GM18508 (cell line): ENCODE results near the gene ADGRG7.

Experiments used
- ATAC-seq: cut with Tn5 transposase; IDR thresholded peaks from one replicate; pipeline ENCODE4 v1.9.1; 2021; ENCODE audit warnings: moderate number of reproducible peaks; ENCODE audit not compliant: insufficient read depth, unreplicated experiment

The ADGRG7 gene

DNA sequence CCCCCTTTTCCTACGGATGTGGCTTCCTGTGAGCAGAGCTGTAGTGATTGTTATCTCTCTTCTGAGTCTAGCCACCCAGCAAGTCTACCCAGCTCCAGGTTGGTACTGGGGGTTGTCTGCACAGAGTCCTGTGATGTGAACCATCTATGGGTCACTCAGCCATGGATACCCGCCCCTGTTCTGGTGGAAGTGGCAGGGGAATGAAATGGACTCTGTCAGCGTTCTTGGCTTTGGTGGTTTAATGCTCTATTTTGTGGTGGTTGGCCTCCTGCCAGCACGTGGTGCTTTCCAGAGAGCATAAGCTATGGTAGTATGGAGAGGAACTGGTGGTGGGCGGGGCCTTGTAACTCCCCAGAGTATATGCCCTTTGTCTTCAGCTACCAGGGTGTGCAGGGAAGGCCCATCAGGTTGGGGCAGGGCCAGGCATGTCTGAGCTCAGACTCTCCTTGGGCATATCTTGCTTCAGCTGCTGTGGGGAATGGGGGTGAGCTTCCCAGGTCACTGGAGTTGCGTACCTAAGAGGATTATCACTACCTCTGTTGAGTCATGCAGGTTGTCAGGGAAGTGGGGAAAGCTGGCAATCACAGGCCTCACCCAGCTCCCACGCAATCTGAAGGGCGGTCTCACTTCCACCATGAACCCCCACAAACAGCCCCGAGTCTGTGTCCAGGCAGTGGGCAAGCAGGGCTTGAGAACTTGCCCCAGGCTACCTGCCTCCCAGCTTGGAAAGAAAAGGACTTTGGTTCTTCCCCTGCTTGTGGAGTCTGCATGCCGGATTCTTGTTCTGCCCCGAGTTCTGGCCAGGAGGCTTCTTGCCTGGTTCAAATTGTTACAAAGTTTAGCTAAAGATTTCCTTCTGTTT, 9.0 kb upstream of the ADGRG7 start:
- no peak for ATAC-seq

DNA sequence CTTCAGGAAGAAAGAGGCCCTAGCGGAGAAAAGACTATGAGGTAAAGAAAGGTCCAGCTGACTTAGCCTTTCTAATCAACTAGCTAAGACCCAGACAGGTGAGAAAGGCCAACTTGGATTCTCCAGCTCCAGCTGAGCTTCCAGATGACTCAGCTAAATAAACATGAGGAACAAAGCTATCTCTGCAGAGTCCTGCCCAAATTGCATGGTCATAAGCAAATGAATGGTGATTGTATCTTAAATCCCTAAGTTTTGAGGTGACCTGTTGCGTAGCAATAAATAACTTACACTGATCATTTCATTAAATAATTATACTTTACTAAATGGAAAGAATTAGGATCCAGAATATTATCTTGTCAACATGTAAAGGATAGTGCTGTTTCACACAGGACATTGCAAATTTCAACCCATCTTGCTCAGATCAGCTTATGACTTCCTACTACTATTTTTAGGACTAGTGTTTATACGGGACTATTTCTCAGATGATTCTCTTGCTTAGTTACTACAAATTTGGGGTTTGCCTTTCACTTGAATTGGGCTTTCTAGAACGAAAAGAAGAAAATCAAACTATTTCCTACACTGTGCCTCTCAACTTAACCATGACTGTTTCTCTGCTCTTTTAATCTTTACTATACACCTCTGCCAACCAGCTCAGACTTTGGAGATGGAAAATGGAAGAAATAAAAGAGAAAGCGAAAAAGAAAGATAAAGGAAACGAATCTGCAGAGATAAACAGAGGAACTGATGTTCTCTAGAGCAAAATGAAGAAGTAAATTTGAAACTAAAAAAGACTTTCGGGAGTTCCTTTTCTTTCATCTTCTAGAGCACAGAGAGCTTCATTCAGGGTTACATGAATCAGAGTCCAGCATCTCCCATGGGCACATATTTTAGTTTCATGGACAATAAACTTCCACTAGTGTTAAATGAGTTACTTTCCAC, 6.6 kb upstream of the ADGRG7 start:
- no peak for ATAC-seq

DNA sequence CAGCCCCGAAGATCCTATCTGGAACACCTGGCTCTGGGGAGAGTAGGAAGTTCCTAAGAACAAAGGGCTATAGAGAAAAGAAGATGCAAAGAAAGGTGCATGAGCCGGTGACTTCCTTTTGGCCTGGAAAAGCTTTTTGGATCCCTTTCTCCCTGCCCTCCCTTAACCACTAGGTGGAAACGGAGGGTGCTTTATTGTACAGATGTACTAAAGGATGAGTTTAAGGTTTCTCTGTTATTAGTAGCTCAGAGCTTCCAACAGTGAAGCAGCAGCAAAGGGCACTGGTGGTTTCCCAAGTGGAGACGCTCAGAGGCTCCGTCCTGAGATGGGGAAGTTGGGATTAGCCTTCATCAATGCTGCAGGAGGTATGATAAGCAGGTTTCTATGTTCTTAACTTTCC, 5.9 kb upstream of the ADGRG7 start:
- ATAC-seq = no peak

DNA sequence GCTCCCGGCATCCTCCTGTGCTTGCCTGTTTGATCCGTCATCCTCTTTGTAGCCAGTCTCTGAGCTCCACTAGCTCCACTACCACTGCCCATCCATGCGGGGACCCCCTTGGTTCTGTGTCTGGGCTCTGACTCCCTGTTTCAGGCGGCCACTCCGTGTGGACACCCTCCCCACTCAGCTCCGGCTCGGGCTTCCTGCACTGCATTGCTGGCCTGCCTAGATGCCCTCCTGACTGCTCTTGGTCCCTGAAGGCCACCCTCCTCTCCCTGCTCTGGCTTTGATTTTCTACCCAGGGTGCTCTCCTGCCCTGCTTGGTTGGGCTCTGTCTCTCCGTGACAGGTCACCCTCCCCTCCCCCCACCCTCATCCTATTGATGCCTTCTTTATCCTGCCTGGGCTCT, 4.0 kb upstream of the ADGRG7 start:
- ATAC-seq = no peak

DNA sequence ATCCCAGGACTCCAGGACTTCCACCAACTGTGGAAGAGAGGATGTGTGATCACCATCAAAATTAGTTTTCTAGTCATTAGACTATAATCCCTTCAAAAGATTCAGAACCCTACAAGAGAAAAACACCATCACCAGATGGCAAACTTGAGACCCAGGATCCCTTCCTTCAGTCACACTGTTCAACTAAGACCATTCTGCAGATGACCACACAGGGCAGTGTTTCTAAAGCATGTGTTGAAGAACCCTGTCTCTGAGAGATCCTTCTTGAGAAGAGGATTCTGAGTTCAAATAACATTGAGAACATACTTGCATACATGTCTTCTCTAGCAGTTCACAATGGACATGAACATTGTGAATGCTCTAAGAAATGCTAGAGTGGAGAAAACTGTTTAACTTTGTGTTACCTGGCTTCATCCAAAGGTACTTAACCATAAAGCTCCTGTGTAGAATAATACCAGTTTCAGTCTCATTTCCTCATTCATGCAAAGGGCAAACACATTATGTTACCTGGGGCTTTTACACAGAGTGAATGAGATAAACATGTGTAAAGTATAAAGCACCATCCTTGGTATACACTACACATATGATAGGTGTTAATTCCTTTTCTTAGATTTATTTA, 2.4 kb upstream of the ADGRG7 start:
- ATAC-seq = peak; percentile 73

DNA sequence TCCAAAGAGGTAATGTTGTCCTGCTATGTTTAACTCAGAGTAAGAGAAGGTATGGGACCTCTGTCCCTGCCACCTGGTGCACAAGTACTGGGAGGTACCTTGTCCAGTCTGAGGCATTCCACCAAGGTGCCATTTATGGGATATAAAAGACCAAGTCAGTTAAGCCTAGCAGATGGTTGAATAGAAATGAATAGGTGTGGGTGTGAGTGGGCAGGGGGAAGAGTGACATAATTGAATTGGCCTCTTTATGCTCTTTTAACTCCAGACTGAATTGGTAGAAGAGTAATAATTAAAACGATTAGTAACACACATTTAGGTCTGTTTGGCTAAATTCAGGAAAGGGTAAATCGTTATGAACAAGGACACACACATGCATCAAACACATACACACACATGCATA, 562 bp downstream of the ADGRG7 start:
- ATAC-seq = no peak

DNA sequence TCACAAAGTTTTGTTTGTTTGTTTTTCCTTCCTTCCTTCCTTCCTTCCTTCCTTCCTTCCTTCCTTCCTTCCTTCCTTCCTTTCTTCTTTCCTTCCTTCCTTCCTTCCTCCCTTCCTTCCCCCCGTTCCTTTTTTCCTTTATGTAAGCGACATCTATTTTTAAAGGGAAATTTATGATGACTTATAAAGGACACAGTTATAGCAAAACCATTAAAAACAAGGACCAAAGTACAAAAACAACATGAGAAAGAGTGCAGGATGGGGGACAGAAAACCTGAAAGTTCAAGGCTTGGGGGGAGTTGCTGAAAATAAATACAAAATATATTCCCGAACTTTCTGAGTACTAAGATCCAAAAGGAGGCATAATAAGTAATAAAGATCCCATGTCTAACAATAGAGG, 1.8 kb downstream of the ADGRG7 start:
- ATAC-seq = no peak

DNA sequence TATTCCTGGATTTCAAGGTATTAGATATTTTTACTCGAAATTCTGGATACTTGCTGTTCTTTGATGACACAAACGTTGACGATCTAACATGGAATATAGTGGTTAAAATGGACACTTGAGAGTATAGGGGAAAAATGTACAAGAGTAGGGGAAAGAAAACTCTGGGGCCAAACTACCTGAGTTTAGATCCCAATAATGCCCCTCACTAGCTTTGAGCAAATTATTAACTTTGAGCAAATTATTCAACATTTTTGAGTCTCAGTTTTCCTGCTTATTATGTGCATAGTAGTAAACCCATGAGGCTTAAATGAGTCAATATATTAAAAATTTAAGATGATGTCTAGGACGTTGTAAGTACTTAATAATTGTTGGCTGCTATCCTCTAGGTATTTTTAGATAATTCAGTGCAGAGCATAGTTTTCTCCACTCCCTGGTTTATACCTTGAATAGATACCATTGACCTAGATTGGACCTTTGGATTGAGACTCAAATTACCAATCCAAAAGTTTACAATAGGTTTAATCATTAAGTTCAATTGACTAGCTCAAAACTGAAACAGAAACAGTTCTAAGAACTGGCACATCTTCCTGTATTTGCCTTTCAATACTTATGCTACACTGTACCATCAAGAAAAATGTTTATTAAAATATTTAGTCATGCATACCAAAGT, 4.5 kb downstream of the ADGRG7 start:
- ATAC-seq = peak; percentile 68

DNA sequence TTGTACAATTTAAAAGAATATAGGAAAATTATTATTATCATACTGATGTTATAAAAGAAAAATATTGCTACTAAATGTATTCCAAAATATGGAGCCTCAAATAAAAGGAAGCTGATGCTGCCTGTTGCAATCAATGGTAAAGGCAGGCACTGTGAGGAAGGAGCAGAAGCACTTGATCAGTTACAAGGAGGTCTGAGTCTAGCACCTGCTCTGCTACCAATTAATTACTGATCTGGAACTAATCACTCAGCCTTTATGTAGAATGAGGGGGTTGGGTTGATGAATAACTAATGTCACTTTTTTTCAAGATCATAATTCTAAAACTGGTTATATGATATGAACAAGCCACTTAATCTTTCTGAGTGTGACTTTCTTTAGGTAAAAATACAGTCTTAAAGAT, 5.5 kb downstream of the ADGRG7 start:
- ATAC-seq = peak; percentile 56

DNA sequence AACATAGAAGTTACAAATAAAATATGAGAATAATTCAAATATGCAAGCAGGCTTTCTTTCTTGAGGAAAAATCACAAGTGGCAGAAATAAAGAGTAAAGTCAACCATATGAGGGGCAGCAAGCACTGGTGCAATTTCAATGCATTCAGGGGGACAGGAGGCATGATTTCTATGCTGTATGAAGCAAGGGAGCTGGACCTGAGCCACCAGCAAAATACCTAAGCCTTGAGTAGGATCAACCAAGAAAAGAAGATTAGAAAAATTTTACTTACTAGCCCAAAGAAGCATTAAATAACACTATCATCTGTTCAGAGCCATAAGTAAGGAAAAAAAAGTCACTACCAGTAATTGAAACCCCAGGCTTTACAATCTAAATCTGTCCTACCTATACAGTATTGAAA, 6.3 kb downstream of the ADGRG7 start:
- ATAC-seq = no peak

DNA sequence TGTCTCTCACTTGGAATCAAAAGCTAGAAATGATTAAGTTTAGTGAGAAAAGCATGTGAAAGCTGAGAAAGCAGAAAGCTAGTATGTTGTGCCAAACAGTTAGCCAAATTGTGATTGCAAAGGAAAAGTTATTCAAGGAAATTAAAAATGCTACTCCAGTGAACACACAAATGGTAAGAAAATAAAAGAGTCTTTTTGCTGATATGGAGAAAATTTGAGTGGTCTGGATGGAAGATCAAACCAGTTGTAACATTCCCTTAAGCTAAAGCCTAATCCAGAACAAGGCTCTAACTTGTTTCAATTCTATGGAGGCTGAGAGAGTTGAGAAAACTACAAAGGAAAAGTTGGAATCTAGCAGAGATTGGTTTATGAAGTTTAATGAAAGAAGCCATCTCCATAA, 11.8 kb downstream of the ADGRG7 start:
- ATAC-seq = no peak

DNA sequence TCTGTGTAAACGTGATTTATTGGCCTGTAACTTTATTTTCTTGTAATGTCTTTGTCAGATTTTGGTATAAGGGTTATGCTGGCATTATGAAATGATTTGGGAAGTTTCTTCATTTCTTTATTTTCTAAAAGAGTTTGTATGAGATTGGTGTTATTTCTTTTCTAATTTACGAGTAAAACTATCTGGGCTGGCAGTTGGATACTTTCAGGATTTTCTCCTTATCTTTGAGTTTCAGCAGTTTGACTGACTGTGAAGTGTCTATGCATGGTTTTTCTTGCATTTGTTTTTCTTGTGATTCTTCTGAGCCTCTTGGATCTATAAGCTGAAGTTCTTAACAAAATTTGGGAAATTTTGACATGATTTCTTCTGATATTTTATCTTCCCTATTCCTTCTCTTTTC, 18.1 kb downstream of the ADGRG7 start:
- ATAC-seq = no peak

DNA sequence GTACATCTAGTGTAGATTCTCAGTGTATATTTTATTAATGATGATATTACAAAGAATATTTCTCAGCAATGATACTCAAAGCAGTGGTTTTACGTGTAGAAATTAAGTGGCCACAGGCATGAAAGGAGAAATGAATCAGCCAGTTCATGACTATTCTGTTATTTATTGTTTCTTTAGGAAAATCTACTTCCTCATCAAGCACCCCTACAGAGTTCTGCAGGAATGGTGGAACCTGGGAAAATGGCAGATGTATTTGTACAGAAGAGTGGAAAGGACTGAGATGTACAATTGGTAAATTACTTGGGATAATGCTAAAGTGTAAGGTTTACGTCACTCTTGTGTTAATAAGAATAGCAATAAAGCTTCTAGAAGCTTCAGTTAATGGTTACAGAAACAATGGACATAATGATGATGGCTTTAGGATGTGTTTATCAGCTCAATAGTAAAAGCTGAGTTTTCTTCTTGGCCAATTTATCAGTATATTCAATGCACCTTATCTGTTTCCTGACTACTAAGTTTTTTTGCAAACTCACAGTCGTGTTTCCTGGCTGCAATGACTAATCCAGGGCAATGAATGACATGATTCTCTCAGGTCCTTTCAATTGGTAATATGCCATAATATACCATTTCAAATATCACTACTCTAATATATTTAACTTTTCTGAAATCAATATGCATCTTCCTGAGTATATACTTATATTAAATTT, 20.2 kb downstream of the ADGRG7 start:
- no peak for ATAC-seq

DNA sequence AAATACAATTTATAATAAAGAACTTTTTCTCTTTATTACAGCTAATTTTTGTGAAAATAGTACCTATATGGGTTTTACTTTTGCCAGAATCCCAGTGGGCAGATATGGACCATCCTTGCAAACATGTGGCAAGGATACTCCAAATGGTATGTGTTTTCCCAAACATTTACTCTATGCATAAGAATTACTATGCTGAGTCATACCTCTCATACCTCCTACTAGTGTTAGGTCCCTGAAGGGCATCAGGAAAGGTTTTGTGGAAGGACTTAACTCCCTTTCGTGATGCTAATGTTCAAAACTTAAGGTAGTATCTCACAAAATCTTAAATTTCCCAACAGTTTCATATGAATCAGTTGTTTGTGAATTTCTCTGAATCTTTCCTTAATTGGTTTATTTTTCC, 21.3 kb downstream of the ADGRG7 start:
- ATAC-seq = no peak

DNA sequence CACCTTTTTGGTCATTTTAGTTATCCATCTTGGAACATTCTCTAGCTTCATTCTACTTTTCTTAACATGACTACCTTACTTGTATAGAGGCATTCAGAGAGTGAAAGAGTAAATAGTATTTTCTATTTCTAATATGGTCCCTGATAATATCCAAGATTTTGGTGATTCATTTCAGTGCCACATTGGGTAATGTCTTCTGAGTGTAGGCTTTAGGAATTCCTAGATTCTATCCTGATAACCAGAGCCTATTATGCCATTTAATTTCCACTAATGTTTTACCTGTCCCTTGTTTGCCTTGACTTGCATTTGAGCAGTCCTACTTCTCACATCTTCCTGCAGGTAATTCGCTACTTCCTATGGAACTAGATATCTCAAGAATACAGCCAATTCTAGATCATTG, 21.8 kb downstream of the ADGRG7 start:
- no peak for ATAC-seq

DNA sequence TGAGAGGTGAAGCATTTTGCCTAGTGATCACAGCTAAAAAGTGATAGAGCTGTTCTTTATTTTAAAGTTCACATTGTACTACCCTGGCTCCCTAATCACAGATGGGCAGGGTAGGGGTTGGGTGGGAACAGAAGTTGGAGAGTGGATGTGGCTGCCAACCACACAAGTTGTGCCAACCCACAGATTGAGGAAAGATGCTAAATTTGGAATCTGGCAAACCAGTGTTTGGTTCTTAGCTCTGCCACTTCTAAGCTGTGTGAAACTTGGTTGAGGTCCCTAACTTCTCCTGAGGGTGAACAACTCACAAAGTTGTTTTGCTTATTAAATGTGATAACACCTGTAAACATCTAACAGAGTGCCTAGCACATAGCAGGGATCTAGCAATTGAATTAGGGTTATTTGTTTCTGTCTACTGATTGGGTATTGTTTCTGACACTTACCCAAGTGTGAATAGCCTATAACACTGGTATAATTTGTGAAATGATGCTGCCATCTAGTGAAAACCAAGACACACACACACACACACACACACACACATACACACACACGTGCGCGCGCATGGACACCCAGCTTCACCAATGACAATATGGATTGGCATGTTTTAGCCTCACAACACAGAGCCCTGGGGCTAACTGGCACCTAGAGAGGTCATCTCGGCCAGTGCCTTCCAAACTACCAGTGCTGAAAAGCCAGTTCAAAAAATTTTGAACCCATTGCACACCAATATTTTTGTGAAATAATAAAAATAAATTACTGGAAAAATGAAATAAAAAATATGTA, 25.3 kb downstream of the ADGRG7 start:
- peak; percentile 45 for ATAC-seq

DNA sequence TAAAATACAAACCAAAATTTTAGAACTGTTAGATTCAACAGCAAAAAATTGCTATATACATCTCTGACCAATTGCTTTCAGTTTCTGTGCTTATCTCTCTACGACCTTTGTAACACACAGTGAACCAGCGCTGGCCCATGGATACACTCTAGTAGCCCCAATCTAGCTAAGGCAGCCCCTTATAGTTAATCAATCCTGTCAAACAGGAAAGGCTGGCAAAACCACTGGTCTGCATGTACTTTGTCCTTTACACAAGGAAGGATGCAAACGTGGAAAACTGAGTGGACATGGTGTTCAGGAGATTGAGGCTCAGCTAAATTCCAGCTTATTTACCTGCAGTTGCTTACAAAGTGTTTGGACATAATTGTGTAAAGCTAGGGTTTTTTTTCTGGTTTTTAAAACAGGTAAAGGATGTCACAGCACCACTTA, 25.9 kb downstream of the ADGRG7 start:
- no peak for ATAC-seq

DNA sequence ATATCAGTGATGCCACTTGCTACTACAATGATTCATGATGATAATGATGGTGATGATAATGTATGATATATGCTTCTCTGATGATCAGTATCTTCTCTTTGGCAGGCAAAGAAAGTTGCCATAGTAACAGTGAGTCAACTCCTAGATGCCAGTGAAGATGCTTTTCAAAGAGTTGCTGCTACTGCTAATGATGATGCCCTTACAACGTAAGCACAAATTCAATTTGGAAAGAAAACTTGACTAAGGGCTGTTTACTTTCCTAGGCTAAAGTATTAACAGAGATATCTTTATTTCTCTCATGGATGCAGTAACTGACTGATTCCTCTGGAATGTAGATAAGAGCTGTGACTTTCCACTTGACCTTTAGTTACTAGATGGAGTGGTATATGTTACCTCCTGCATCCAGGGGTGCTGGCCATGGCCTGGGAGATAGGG, 27.8 kb downstream of the ADGRG7 start:
- no peak for ATAC-seq

DNA sequence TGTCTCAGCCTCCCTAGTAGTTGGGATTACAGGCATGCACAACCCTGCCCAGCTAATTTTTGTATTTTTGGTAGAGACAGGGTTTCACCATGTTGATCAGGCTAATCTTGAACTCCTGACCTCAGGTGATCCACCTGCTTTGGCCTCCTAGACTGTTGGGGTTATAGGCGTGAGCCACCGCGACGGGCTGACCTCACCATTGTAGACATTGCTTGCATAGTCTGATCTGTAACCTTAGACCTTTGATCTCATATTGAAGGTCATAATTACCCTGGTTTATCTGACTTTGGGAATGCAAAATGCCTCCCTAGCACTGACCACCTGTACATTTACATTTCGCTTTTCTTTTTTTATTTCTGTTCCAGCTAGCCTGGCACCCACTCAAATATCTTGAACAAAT, 31.2 kb downstream of the ADGRG7 start:
- no peak for ATAC-seq
